Measurements from ENCODE around the gene FCN2. TPM values are rescaled to one million over a fixed set of nuclear protein-coding genes. Genes with fewer than 3 reads are reported as not detected.

FCN2 gene
- total RNA-seq, 4 donors from 2014 or later = not detected

- TF ChIP-seq POLR2A (IDR thresholded peaks at IDR 0.05) (no peak), CTCF (IDR thresholded peaks at IDR 0.05) (no peak)
- Histone ChIP-seq H3K9me3 (no peaks in the 10 kb centered on the region), H3K27me3 (no peaks in the 10 kb centered on the region), H3K27ac (no peak overlapping the region), H3K4me1 (no peaks in the 10 kb centered on the region), H3K4me3 (no peak overlapping the region), H3K36me3 (no peaks in the 10 kb centered on the region)
- no peak for DNase-seq
Measured at GRCh38 chr9:134848504-134848903, 32.1 kb upstream of the FCN2 start.

GRCh38 chr9:134850611-134851010, 30.0 kb upstream of the FCN2 start:
- Histone ChIP-seq H3K36me3 (no peaks in the 10 kb centered on the region), H3K4me1 (no peaks in the 10 kb centered on the region), H3K27me3 (no peaks in the 10 kb centered on the region), H3K9me3 (no peaks in the 10 kb centered on the region), H3K4me3 (no peak overlapping the region), H3K27ac (no peak overlapping the region)
- DNase-seq = peak in 1 of 3 donors; percentile 12
- no peak for TF ChIP-seq POLR2A (IDR thresholded peaks at IDR 0.05)
- no peak for TF ChIP-seq CTCF (IDR thresholded peaks at IDR 0.05)

- TF ChIP-seq CTCF (IDR thresholded peaks at IDR 0.05) (no peak), POLR2A (IDR thresholded peaks at IDR 0.05) (no peak)
Measured at GRCh38 chr9:134851020-134851419, 29.6 kb upstream of the FCN2 start.

GRCh38 chr9:134852906-134853654, 27.5 kb upstream of the FCN2 start:
- Histone ChIP-seq H3K9me3 (no peaks in the 10 kb centered on the region), H3K27me3 (no peaks in the 10 kb centered on the region), H3K4me3 (no peak overlapping the region), H3K36me3 (no peaks in the 10 kb centered on the region), H3K27ac (no peak overlapping the region), H3K4me1 (no peaks in the 10 kb centered on the region)
- DNase-seq = no peak
- no peak for TF ChIP-seq POLR2A (IDR thresholded peaks at IDR 0.05)
- TF ChIP-seq CTCF (IDR thresholded peaks at IDR 0.05) = no peak

More at GRCh38 chr9:134851020-134851419, 29.6 kb upstream of the FCN2 start:
- no peaks in the 10 kb centered on the region for H3K9me3 ChIP-seq
- no peaks in the 10 kb centered on the region for H3K4me1 ChIP-seq
- H3K27me3 ChIP-seq = no peaks in the 10 kb centered on the region
- H3K27ac ChIP-seq = no peak overlapping the region
- DNase-seq = peak in 1 of 3 donors; percentile 11
- no peak overlapping the region for H3K4me3 ChIP-seq
- no peaks in the 10 kb centered on the region for H3K36me3 ChIP-seq

- Histone ChIP-seq H3K4me1 (no peaks in the 10 kb centered on the region), H3K36me3 (no peaks in the 10 kb centered on the region), H3K27ac (no peak overlapping the region), H3K4me3 (no peak overlapping the region), H3K9me3 (no peaks in the 10 kb centered on the region), H3K27me3 (no peaks in the 10 kb centered on the region)
- DNase-seq = no peak
- TF ChIP-seq CTCF (IDR thresholded peaks at IDR 0.05) (no peak), POLR2A (IDR thresholded peaks at IDR 0.05) (no peak)
Measured at GRCh38 chr9:134853893-134854292, 26.7 kb upstream of the FCN2 start.

Data from Peyer's patch (tissue), 4 donors.